BLaER1 treated with 17β-estradiol and CSF1 and Interleukin-3, amounts not matched to agents 10 nM and 100 nM (cell line): ENCODE data around the gene METTL24.
"Not testable (repeated sequence)": the region's sequence is repeated elsewhere in the genome, so short reads cannot be mapped to it uniquely, and the experiment has no call there.

Source experiments
- H3K27ac ChIP-seq, 11 experiments: shearing (Covaris generic); formaldehyde crosslinking; 2 replicates each; pipeline ENCODE4 v1.8.1; 2022
- H3K27me3 ChIP-seq, 11 experiments: shearing (Covaris generic); formaldehyde crosslinking; 2 replicates each; pipeline ENCODE4 v1.8.1; 2022
- H3K36me3 ChIP-seq, 11 experiments: shearing (Covaris generic); formaldehyde crosslinking; 2 replicates each; pipeline ENCODE4 v1.8.1; 2022
- H3K4me1 ChIP-seq, 10 experiments: shearing (Covaris generic); formaldehyde crosslinking; 2 replicates each; pipeline ENCODE4 v1.8.1; 2022
- H3K4me2 ChIP-seq, 11 experiments: shearing (Covaris generic); formaldehyde crosslinking; 2 replicates each; pipeline ENCODE4 v1.8.1; 2022
- H3K4me3 ChIP-seq, 10 experiments: shearing (Covaris generic); formaldehyde crosslinking; 2 replicates each; pipeline ENCODE4 v1.8.1; 2022
- H3K9ac ChIP-seq, 11 experiments: shearing (Covaris generic); formaldehyde crosslinking; 2 replicates each; pipeline ENCODE4 v1.8.1; 2022
- H3K9me3 ChIP-seq, 11 experiments: shearing (Covaris generic); formaldehyde crosslinking; replicated peaks in 1 of 11; 2 replicates each; pipeline ENCODE4 v1.8.1; 2022
- H4K20me1 ChIP-seq, 11 experiments: shearing (Covaris generic); formaldehyde crosslinking; 2 replicates each; pipeline ENCODE4 v1.8.1; 2022
- Cebpa-rat ChIP-seq, 11 experiments: shearing (Covaris generic); IDR thresholded peaks; 2 replicates each; pipeline ENCODE4 v1.8.1; 2022

METTL24 gene

GRCh38 chr6:110277100-110277665, 81.0 kb downstream of the METTL24 start:
- no peak overlapping the region for H3K9ac ChIP-seq
- no peaks in the 10 kb centered on the region for H3K4me1 ChIP-seq
- no peaks in the 10 kb centered on the region for H4K20me1 ChIP-seq
- H3K27me3 ChIP-seq = no peaks in the 10 kb centered on the region
- no peak for TF ChIP-seq Cebpa-rat (IDR thresholded peaks at IDR 0.05)
- no peak overlapping the region for H3K4me2 ChIP-seq
- H3K9me3 ChIP-seq = peaks cover 0 to 11% (median 5%) of the 10 kb centered on the region in 11 experiments; a peak in 9 of 22 replicates
- no peaks in the 10 kb centered on the region for H3K36me3 ChIP-seq
- H3K27ac ChIP-seq = no peak overlapping the region
- H3K4me3 ChIP-seq = no peak overlapping the region

GRCh38 chr6:110272781-110273180, 85.4 kb downstream of the METTL24 start:
- not testable (repeated sequence) for H3K4me3 ChIP-seq, H3K4me2 ChIP-seq, H3K27ac ChIP-seq, H4K20me1 ChIP-seq, H3K9me3 ChIP-seq, H3K4me1 ChIP-seq, H3K9ac ChIP-seq, H3K27me3 ChIP-seq, H3K36me3 ChIP-seq

- H3K36me3 ChIP-seq = no peaks in the 10 kb centered on the region
- no peak overlapping the region for H3K27ac ChIP-seq
- H3K4me3 ChIP-seq = no peak overlapping the region
- H4K20me1 ChIP-seq = no peaks in the 10 kb centered on the region
- no peaks in the 10 kb centered on the region for H3K27me3 ChIP-seq
- no peak overlapping the region for H3K9ac ChIP-seq
- no peaks in the 10 kb centered on the region for H3K4me1 ChIP-seq
- no peaks in the 10 kb centered on the region for H3K9me3 ChIP-seq
- H3K4me2 ChIP-seq = no peak overlapping the region
- no peak for TF ChIP-seq Cebpa-rat (IDR thresholded peaks at IDR 0.05)
Observed at GRCh38 chr6:110271732-110272022, 86.5 kb downstream of the METTL24 start.

- Histone ChIP-seq H3K9me3 (no peaks in the 10 kb centered on the region), H3K9ac (no peak overlapping the region), H3K4me3 (no peak overlapping the region), H4K20me1 (no peaks in the 10 kb centered on the region), H3K4me1 (no peaks in the 10 kb centered on the region), H3K36me3 (no peaks in the 10 kb centered on the region), H3K27ac (no peak overlapping the region), H3K4me2 (no peak overlapping the region), H3K27me3 (no peaks in the 10 kb centered on the region)
- TF ChIP-seq Cebpa-rat (IDR thresholded peaks at IDR 0.05) = no peak
Observed at GRCh38 chr6:110270165-110270564, 88.0 kb downstream of the METTL24 start.

- TF ChIP-seq Cebpa-rat (IDR thresholded peaks at IDR 0.05) = no peak
- no peaks in the 10 kb centered on the region for H4K20me1 ChIP-seq
- H3K4me3 ChIP-seq = no peak overlapping the region
- no peaks in the 10 kb centered on the region for H3K27me3 ChIP-seq
- H3K36me3 ChIP-seq = no peaks in the 10 kb centered on the region
- H3K4me1 ChIP-seq = no peaks in the 10 kb centered on the region
- no peak overlapping the region for H3K4me2 ChIP-seq
- H3K27ac ChIP-seq = no peak overlapping the region
- H3K9me3 ChIP-seq = no peaks in the 10 kb centered on the region
- H3K9ac ChIP-seq = no peak overlapping the region
Observed at GRCh38 chr6:110269623-110270022, 88.5 kb downstream of the METTL24 start.

GRCh38 chr6:110266996-110267395, 91.2 kb downstream of the METTL24 start:
- H3K36me3 ChIP-seq = no peaks in the 10 kb centered on the region
- no peaks in the 10 kb centered on the region for H3K27me3 ChIP-seq
- no peak overlapping the region for H3K4me3 ChIP-seq
- no peak overlapping the region for H3K27ac ChIP-seq
- no peaks in the 10 kb centered on the region for H4K20me1 ChIP-seq
- H3K9me3 ChIP-seq = no peaks in the 10 kb centered on the region
- H3K9ac ChIP-seq = no peak overlapping the region
- no peak overlapping the region for H3K4me2 ChIP-seq
- TF ChIP-seq Cebpa-rat (IDR thresholded peaks at IDR 0.05) = no peak
- H3K4me1 ChIP-seq = no peaks in the 10 kb centered on the region

- H4K20me1 ChIP-seq = no peaks in the 10 kb centered on the region
Observed at GRCh38 chr6:110265273-110265672, 92.9 kb downstream of the METTL24 start.

GRCh38 chr6:110256366-110256765, 101.8 kb downstream of the METTL24 start:
- no peak for TF ChIP-seq Cebpa-rat (IDR thresholded peaks at IDR 0.05)
- Histone ChIP-seq H3K36me3 (no peaks in the 10 kb centered on the region), H3K9me3 (peaks cover 0 to 13% (median 9%) of the 10 kb centered on the region in 11 experiments; a peak in 14 of 22 replicates), H3K4me3 (no peak overlapping the region), H3K4me1 (no peaks in the 10 kb centered on the region), H3K4me2 (no peak overlapping the region), H3K27ac (no peak overlapping the region), H3K27me3 (no peaks in the 10 kb centered on the region), H3K9ac (no peak overlapping the region), H4K20me1 (no peaks in the 10 kb centered on the region)

More at GRCh38 chr6:110265273-110265672, 92.9 kb downstream of the METTL24 start:
- Histone ChIP-seq H3K4me2 (no peak overlapping the region), H3K27me3 (no peaks in the 10 kb centered on the region), H3K36me3 (no peaks in the 10 kb centered on the region), H3K9ac (no peak overlapping the region), H3K9me3 (no peaks in the 10 kb centered on the region), H3K4me3 (no peak overlapping the region), H3K27ac (no peak overlapping the region), H3K4me1 (no peaks in the 10 kb centered on the region)
- TF ChIP-seq Cebpa-rat (IDR thresholded peaks at IDR 0.05) = no peak

- Histone ChIP-seq H3K9me3 (peaks cover 0 to 13% (median 9%) of the 10 kb centered on the region in 11 experiments; a peak in 14 of 22 replicates), H3K9ac (no peak overlapping the region), H3K27ac (no peak overlapping the region), H4K20me1 (no peaks in the 10 kb centered on the region), H3K4me3 (no peak overlapping the region), H3K36me3 (no peaks in the 10 kb centered on the region), H3K4me2 (no peak overlapping the region), H3K4me1 (no peaks in the 10 kb centered on the region), H3K27me3 (no peaks in the 10 kb centered on the region)
- no peak for TF ChIP-seq Cebpa-rat (IDR thresholded peaks at IDR 0.05)
Observed at GRCh38 chr6:110255211-110255750, 102.9 kb downstream of the METTL24 start.

- no peak for TF ChIP-seq Cebpa-rat (IDR thresholded peaks at IDR 0.05)
- Histone ChIP-seq H3K27me3 (no peaks in the 10 kb centered on the region), H3K9me3 (no peaks in the 10 kb centered on the region; a peak in 1 of 22 replicates), H3K36me3 (no peaks in the 10 kb centered on the region), H3K4me3 (no peak overlapping the region), H3K4me1 (no peaks in the 10 kb centered on the region), H3K9ac (no peak overlapping the region), H3K27ac (no peak overlapping the region), H3K4me2 (no peak overlapping the region), H4K20me1 (no peaks in the 10 kb centered on the region)
Observed at GRCh38 chr6:110250838-110251237, 107.3 kb downstream of the METTL24 start.
